Measurements from ENCODE around the gene ANO1. TPM values are rescaled to one million over a fixed set of nuclear protein-coding genes. Genes with fewer than 3 reads are reported as not detected.

The ANO1 gene
- total RNA-seq, 1 experiment from 2014 or later = 0.86 TPM

GRCh38 chr11:70095541-70096252 lies 17.6 kb downstream of the ANO1 start:
- DNase-seq (ENCODE audit: low read depth) = no peak

DNA sequence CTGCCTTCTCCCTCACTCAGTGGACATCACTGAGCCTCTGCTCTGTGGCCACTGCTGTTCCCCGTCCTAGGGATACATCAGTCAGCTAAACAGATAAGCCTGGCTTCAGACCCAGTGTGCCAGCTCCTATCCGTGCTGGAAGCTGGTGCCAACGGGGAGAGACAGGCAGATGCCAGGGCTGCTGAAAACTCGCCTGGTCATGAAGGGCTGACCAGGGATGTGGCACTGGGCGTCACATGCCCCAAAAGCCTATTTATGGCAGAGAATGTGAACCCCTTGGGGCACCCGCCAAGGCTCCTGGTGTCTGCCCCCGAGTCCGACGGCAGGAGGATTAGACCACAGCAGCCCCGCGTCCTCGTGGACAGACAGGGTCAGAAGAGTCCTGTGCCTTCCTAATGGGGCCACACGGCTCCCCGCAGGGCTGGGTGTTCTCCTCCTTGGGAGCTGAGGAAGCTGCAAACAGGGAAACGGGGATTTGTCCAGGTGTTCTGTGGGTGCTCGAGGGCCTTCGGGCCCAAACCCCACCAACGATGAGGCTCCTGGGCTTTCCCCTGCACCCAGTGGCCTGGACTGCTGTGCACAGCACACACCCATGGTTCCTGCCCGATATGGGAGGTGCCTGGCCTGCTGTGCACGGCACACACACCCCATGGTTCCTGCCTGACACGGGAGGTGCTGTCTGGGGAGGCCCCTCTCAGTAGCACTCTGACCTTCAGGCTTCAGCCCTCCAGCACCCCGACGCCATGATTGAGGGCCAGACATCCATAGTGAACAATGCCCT lies 19.9 kb downstream of the ANO1 start:
- DNase-seq (ENCODE audit: low read depth) = no peak

DNA sequence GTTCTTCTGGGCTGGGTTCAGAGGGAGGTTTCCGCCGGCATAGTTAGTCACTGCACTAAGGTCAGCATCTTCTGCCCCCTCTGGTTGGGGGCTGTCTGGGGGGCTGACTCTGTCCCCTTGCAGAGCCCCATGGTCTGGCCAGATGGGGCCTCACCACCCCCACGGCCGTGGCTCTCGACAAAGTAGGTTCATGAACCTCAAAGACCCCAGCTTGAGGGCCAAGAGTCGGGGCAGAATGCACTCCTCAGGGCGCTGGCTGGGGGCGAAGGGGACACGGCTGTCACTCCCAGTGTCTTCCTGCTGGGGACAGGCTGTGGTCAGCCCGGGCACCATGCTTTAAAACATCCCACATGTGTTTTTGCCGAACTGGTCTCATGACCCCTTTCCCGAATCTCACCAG lies 20.8 kb downstream of the ANO1 start:
- no peak for DNase-seq (ENCODE audit: low read depth)

- DNase-seq (ENCODE audit: low read depth) = no peak
These were observed 21.6 kb downstream of the ANO1 start for GRCh38 chr11:70099578-70100279.

DNA sequence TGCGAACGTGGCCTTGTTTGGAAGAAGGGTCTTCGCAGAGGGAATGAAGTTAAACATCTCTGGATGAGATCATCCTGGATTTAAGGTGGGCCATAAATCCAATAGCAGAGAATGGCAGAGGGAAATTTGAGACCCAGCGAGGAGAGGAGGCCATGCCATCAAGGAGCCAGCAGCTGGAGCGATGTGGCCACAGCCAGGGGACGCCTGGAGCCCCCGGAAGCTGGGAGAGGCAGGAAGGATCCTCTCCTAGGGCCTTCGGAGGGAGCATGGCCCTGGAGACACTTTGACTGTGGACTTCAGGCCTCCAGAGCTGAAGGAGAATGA lies 22.1 kb downstream of the ANO1 start:
- no peak for DNase-seq (ENCODE audit: low read depth)

DNA sequence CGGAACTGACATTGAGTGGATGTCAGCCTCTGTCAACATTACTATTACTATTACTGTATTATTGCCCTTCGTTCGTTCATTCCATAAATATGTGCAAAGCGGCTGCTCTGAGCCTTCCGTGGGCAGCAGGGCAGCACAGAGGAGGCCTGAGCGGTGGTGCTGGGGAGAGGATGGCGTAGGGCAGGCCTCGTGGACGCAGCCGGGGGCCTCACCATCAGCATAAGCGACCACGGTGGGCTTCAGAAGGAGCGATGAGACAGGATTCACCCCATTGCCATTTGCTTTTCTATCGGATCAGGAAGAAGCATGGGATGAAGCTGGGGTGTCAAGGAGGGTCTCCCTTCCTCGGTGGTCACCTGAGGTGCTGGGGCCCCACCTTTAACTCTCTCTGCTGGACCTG lies 22.7 kb downstream of the ANO1 start:
- DNase-seq (ENCODE audit: low read depth) = no peak

DNA sequence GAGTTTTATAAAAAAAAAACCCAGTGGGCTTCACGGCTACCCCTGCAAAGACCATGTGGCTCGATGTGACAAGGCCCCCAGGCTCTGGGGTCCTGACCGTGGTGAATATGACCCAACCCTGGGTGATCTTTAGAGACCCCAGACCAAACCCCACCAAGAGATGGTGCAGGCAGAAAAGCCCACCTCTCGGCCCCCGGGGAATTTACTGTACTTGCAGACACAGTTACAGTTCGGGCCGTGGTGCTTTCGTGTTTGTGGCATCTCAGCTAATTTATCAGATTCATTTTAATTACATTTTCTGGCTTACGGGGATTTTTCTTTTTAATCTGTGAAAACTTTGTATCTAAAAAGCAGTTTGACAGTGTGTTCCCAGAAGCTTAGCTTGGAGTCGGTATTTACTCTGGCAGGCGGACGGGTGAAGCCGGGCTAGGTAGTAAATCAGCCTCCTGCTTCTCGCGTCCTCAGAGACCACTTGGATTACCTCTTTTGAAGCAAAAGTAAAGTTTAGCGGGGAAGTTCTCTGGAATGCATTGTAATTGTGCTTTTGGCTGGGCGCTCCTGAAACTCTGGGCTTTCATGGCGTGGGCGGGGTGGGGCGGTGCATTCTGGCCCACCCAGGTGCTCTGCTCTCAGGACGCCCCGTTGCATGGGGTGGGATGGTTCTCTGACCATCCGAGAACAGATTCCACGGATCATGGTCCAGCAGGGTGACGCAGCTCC lies 25.3 kb downstream of the ANO1 start:
- no peak for DNase-seq (ENCODE audit: low read depth)

GRCh38 chr11:70104419-70104818 lies 26.3 kb downstream of the ANO1 start:
- peak; percentile 25 for DNase-seq (ENCODE audit: low read depth)

DNA sequence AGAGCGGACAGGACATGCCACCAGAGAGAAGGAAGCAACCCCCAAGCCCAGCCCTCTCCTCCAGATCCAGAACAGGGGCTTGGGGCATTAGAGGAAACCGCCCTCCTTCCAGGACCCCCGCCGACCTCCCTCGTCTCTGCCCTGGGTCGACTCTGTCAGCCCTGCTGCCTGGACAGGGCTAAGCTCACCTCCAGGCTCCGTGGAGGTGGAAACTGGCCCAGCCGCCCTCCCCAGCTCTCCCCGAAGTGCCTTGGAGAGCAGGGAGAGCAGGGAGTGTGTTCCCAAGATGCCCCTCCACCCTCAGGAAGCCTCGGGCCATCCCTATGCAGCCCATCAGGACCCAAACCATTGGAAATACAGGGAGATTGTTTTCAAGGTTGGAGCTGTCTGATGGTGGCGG lies 26.8 kb downstream of the ANO1 start:
- DNase-seq (ENCODE audit: low read depth) = no peak

- no peak for DNase-seq (ENCODE audit: low read depth)
These were observed 27.2 kb downstream of the ANO1 start for GRCh38 chr11:70105369-70105754.

- DNase-seq (ENCODE audit: low read depth) = no peak
These were observed 27.8 kb downstream of the ANO1 start for GRCh38 chr11:70105755-70106571.

GRCh38 chr11:70106757-70107156 lies 28.6 kb downstream of the ANO1 start:
- no peak for DNase-seq (ENCODE audit: low read depth)

- DNase-seq (ENCODE audit: low read depth) = no peak
These were observed 29.1 kb downstream of the ANO1 start for GRCh38 chr11:70107191-70107590.

- DNase-seq (ENCODE audit: low read depth) = no peak
These were observed 29.6 kb downstream of the ANO1 start for GRCh38 chr11:70107756-70108155.

- DNase-seq (ENCODE audit: low read depth) = peak; percentile 65
These were observed 30.1 kb downstream of the ANO1 start for GRCh38 chr11:70108250-70108649.

DNA sequence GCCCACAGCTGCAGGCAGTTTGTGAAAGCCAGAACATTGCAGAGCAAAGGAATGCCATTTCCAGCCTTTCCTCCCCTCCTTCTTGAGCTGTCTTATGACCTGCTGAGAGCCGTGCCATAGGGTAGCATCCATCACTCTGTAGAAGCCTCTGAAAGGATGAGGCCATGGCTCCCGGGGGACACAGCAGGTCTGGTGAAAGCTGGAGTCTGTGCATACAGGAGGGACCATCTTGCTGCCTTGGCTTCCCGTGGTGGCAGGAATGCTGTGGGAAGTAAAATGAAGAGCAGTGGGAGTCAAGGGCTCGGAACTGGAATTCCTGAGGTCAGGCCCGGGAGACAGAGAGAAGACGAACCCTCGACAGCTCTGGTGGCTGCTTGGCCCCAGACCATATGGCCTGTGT lies 30.9 kb downstream of the ANO1 start:
- peak; percentile 20 for DNase-seq (ENCODE audit: low read depth)

- no peak for DNase-seq (ENCODE audit: low read depth)
These were observed 31.8 kb downstream of the ANO1 start for GRCh38 chr11:70109903-70110302.

- DNase-seq (ENCODE audit: low read depth) = no peak
These were observed 32.5 kb downstream of the ANO1 start for GRCh38 chr11:70110538-70111055.

DNA sequence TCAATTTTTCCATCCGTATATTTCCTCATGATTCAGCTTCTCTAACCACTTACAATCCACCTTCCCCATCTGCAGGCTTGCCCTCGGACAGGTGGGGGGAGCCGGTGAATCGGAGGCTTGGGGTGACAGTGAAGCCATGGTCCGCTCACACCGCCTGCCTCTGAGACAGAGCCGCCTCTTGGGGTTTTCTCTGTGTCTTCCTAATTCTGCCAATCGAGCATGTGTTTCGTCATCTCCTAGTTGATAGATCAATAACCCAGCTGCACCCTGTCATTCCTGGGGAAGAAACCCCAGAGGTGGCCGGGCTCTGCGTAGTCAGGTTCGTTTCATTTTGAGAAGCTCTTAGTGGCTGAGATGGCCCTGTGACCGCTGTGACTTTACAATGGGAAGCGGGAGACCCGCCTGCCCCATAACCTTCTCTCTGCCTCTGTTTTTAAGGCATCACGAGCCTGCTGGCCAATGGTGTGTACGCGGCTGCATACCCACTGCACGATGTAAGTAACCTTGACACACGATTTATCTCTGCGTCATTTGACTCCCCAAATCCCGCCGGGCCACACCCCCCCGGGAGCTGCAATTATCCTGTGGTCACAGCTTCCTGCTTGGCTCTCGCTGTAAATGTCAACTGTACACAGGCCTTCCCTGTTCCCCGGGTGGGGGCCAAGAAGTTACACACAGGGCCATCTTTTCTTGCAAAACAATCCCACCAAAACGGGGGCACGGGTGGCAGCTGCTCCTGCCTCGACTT lies 33.3 kb downstream of the ANO1 start:
- DNase-seq (ENCODE audit: low read depth) = peak; percentile 90

DNA sequence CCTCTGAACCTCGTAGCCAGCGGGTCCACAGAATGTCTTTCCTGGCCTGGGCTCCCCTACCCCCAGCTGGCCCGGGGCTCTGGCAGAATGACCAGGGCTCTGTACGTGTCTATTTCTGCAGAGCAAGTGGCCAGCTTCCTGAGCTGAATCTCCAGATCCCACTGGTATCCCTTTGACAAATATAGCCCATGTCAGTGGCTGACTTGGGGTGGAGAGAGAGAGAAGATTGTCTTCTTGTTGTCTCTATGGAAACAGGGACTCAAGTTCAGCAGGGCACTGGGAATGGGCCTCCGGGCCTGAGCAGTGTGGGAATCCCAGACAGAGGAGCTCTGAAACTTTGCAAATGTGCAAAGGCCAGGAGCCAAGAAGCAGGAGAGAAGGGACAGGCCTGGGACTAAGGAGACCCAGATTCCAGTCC lies 33.9 kb downstream of the ANO1 start:
- peak; percentile 20 for DNase-seq (ENCODE audit: low read depth)
